ENCODE measurements around the gene TMEM164. TPM values are rescaled to one million over a fixed set of nuclear protein-coding genes. Genes with fewer than 3 reads are reported as not detected.
"Not testable (repeated sequence)": the region's sequence is repeated elsewhere in the genome, so short reads cannot be mapped to it uniquely, and the experiment has no call there.

Gene TMEM164
- total RNA-seq, 2 donors from 2014 or later = 110 to 117 TPM

DNA sequence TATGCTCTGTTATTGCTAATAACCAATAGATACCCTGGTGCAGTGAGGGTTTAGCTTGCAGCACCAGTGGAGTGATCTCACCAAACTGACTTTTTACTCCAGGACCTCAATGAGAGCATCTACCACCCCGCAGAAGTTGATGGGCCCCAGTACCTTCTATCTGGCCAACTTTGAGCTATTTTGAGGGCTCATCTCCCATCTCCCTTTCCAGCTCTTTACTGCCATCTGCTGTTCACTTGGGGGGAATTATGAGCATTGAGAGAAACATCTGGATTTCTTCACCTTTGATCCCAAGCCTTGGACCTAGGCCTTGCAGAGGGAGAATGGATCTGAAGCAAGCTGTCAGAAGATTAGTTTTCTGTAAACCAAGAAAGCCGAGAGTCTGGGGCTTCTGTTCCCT is 143.6 kb downstream of the TMEM164 start:
- peak in 1 of 2 donors; percentile 18 for DNase-seq
- peak; percentile 87 for ATAC-seq
- intact Hi-C loops (cut with DNase I, micrococcal nuclease) = loop anchor here in 1 of 2 donors (10.0 kb wide), 1 partner anchor 232 kb away; no protein-coding TSS in a partner anchor

DNA sequence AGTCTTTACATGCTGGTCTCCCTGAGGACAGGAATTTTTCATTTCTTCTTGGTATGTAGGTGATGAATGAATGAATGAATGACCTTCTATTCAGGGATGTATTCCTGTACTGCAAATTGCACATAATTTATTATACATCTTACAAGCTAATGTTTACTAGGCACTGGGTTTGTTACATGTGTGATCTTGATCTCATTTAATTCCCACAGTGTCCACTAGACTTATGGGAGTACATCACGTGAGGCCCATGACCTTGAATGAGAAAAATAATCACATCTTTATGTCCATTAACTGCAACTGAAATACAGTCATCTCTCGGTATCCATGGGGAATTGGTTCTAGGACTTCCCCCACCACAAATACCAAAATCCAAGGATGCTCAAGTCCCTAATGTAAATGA is 150.3 kb downstream of the TMEM164 start:
- no peak for DNase-seq
- intact Hi-C loops (cut with DNase I, micrococcal nuclease) = no loop called here
- no peak for ATAC-seq

DNA sequence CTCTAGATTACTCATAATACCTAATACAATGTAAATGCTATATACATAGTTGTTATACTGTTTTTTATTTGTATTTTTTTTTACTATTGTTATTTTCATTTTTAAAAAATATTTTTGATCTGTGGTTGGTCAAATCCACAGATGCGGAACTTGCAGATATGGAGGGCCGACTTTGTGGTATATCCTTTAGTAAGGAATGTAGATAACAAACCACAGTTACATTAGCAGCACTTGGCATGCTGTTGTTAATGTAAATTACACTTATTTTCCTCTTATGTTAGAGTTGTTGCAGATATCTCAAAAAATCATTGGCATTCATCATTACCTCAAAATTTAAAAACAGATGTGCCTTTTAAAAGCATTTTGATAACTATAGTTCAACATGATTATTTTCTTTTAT is 151.0 kb downstream of the TMEM164 start:
- ATAC-seq = no peak
- DNase-seq = no peak
- intact Hi-C loops (cut with DNase I, micrococcal nuclease) = no loop called here

DNA sequence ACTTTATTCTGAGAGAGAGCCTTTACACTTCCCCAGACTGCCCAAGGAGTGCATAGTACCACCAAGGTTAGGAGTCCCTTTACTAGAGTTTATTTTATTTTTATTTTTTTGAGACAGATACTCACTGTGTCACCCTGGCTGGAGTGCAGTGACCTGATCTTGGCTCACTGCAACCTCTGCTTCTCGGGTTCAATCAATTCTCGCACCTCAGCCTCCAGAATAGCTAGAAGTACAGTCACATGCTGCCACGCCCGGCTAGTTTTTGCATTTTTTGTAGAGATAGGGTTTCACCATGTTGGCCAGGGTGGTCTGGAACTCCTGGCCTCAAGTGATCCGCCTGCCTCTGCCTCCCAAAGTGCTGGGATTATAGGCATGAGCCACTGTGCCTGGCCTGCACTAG is 151.4 kb downstream of the TMEM164 start:
- ATAC-seq; DNase-seq; intact Hi-C loops (cut with DNase I, micrococcal nuclease): not testable (repeated sequence)

DNA sequence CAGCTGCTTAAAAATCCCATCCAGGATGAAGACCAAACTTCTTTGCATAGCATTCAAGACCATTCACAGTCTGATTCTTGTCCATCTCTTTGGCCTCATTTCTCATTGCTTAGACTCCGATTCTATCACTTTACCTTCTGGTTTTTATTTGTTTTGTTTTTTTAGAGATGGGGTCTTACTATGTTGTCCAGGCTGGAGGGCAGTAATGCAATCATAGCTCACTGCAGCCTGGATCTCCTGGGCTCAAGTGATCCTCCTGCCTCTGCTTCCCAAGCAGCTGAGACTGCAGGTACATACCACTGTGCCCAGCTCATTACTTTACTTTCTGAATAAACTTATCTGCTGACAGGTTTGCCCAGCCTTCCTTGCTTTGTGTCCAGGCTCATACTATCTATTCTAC is 152.8 kb downstream of the TMEM164 start:
- ATAC-seq (no peak), DNase-seq (no peak)
- intact Hi-C loops (cut with DNase I, micrococcal nuclease) = no loop called here

DNA sequence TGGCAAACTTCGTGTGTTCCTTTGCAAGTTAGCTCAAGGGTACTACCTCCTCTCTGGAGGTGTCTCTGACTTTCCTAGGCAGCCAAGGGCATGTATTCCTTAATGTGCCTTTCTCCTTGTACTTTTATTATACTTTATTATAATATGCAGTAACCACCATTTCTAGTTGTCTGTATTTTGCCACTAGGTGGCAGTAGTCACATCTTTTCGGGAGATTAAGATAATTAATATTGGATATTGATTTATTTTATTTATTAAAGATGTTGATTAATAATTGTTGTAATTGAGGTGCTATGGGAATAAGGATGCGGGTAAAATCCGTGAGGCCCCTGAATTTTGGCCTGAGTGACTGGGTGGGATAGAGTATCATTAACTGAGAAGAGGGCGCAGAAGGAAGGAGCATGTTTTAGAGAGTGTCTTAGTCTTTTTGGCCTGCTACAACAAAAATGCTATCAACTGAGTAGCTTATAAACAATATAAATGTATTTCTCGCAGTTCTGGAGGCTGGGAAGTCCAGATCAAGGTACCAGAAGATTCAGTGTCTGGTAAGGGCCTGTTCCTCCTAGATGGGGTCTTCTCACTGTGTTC is 153.3 kb downstream of the TMEM164 start:
- ATAC-seq = peak; percentile 48
- intact Hi-C loops (cut with DNase I, micrococcal nuclease) = no loop called here
- DNase-seq = no peak

DNA sequence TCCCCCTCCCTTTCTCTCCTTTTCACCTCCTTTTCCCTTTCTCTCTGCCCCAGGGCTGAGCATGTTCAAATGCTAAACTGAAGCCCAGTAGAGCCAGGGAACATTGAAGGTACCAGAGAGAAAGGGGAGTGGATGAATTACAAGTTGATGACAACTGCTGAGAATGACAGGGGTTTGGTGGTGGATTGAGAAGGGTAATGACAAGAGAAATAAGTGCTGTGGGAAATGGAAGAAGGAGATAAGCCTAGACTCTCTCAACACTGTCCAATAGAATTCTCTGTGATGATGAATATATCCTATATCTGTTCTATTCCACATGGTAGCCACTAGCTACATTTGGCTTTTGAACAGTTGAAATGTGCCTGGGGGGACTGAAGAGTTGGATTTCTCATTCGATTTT is 154.5 kb downstream of the TMEM164 start:
- ATAC-seq (no peak), DNase-seq (no peak)
- intact Hi-C loops (cut with DNase I, micrococcal nuclease) = no loop called here

DNA sequence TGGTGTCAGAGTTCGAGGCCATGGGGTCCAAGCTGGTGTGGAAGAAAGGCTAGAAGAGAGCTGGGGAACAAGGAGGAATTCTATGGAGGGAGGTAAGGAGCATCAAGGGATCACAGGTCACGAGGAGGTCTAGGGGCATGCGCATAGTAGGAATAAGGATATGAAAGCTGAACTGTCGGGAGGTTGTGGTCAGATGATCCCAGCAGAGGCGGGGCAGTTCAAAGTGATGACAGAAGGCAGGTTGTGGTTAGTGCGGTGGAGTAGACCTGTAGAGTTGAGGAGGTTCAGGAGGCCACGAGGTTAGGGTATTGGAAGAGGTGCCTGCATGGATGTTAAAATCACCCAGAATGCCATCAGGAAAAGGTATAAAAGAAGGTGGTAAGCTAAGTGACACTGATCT is 156.3 kb downstream of the TMEM164 start:
- DNase-seq (no peak), ATAC-seq (no peak)
- intact Hi-C loops (cut with DNase I, micrococcal nuclease) = no loop called here

DNA sequence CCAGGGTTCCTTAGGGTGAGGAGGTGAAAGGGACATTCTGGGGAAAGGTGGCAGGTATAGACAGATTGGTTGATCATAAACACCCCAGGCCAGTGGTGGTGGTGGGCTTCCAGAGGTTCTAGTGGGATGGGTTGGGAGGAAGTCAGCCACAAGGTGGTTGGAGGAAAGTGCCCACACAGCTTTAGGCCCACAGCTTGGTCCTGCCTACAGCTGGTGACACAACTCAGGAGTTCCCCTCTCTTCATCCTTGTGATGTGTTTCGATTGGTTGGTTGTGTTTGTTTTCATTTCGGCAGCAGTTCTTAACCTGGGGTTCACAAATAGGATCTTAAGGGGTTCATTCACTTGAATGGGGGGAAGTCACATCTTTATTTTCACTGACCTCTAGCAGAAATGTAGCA is 157.0 kb downstream of the TMEM164 start:
- DNase-seq = no peak
- intact Hi-C loops (cut with DNase I, micrococcal nuclease) = loop anchor here (5.0 to 10.0 kb wide), 2 partner anchors 245 to 247 kb away; no protein-coding TSS in a partner anchor
- no peak for ATAC-seq

DNA sequence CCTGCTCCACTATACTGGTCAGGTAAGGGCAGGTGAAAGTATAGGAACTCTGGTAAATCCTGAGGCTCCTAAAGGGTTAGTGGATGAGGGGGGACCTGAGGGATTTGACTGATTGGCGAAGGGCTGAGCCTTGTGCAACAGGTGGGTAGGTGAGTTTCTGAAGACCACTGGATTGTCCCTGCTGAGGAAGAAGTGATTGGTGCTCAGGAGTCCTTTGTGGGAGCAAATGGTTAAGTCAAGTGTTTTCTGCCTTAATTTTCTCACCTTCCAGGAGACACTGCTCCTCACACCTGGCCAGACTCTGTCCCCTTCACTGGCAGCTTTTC is 158.4 kb downstream of the TMEM164 start:
- intact Hi-C loops (cut with DNase I, micrococcal nuclease) = loop anchor here (5.0 to 10.0 kb wide), 2 partner anchors 243 to 246 kb away; no protein-coding TSS in a partner anchor
- DNase-seq (no peak), ATAC-seq (no peak)

DNA sequence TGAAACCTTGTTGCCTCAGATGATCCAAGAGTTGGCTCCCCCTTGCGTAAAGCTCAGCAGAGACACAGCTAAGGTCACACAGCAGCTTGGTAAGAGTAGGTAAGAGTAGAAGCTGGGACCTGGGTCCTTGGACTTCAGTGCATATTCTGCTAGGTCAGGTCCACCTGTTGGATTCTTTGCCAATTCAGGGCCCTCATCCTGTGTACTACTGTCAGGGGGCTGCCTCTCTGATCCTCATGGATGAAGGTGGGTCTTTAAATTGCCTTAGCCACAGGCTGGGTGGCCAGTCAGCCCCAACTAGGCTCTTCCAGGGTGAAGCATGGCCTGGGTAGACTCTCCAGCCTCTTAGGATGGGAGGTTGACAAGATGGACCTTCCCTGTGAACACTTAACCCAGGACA is 159.2 kb downstream of the TMEM164 start:
- no peak for DNase-seq
- intact Hi-C loops (cut with DNase I, micrococcal nuclease) = loop anchor here (5.0 to 10.0 kb wide), 2 partner anchors 243 to 245 kb away; no protein-coding TSS in a partner anchor

DNA sequence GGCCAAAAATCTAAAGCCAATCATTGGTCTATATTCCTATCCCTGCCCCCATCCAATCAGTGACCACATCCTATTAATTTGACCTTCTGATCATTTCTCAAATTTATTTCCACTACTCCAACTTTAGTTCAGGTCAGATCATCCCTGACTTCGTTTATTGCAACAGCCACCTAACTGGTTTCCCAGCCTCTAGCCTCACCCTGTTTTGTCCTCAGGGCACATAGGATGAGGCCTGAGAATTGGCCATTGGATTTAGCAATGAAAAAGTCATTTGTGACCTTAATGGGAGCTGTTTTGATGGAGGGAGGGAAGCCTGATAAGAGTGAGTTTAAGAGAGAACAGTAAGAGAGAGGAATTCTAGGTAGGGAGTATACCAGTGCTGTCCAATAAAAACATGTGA is 160.0 kb downstream of the TMEM164 start:
- intact Hi-C loops (cut with DNase I, micrococcal nuclease) = loop anchor here (5.0 to 10.0 kb wide), 2 partner anchors 242 to 244 kb away; no protein-coding TSS in a partner anchor
- no peak for DNase-seq
- ATAC-seq = no peak

More for the DNA sequence above, 159.2 kb downstream of the TMEM164 start:
- no peak for ATAC-seq

DNA sequence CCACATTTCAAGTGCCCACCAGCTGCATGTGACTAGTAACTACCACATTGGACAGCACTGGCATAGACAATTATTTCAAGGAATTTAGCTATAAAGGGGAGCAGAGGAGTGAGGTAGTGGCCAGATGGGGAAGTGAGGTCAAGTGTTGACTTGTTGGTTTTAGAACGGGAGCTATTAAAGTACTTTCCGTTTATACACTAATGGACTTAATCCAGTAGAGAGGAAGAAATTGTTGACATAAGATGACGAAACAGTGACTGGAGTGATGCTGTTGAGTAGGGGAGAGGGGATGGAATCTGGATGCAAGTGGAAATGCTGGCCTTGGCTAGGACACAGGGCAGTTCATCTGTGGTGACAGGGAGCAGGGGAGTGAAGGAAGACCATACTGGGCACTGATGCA is 160.6 kb downstream of the TMEM164 start:
- ATAC-seq (no peak), DNase-seq (no peak)
- intact Hi-C loops (cut with DNase I, micrococcal nuclease) = loop anchor here (5.0 to 10.0 kb wide), 2 partner anchors 241 to 244 kb away; no protein-coding TSS in a partner anchor

DNA sequence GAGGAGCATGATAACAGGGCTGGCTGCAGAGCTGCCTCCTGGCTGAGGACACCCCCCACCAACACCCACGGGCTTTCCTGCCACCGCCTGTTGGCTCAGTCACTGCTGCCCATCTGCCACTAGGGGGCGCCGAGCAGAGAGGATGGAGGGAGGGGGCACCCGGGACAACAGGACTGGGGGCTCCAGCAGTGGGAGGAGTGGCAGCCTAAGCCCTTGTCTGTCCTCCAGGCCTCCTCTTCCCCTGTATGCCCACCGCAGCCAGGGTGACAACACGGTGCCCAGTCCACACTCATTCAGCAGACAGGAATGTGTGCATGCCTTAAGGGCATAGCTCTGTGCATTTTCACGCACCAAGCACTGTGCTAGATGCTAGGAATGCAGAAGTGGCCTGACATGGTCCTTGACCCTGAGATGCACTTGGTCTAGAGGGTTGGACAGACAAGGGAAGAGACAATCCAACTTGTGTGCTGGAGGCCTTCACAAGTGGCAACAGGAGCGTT is 165.1 kb downstream of the TMEM164 start:
- intact Hi-C loops (cut with DNase I, micrococcal nuclease) = loop anchor here in 1 of 2 donors (10.0 kb wide), 1 partner anchor 237 kb away; no protein-coding TSS in a partner anchor
- ATAC-seq (peak; percentile 40), DNase-seq (peak in 1 of 2 donors; percentile 29)

DNA sequence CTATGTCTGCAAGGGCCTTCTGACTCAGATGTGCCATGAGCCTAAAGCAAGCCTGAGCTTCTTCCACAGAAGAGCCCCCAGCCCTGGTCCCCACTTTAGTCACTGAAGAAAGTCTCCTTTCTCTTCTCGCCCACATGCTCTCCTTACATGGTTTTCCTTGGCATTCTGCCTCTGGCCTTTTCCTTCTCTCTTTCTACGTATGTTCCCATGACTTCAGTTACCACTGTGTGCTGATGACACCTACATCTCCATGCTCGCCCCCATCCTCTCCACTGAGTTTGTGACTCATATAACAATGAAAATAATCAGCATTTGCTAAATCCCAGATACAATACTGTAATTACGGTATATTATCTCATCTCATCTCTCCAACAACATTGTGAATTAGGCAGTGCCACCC is 165.7 kb downstream of the TMEM164 start:
- DNase-seq (no peak), ATAC-seq (no peak)
- intact Hi-C loops (cut with DNase I, micrococcal nuclease) = loop anchor here in 1 of 2 donors (10.0 kb wide), 1 partner anchor 236 kb away; no protein-coding TSS in a partner anchor

DNA sequence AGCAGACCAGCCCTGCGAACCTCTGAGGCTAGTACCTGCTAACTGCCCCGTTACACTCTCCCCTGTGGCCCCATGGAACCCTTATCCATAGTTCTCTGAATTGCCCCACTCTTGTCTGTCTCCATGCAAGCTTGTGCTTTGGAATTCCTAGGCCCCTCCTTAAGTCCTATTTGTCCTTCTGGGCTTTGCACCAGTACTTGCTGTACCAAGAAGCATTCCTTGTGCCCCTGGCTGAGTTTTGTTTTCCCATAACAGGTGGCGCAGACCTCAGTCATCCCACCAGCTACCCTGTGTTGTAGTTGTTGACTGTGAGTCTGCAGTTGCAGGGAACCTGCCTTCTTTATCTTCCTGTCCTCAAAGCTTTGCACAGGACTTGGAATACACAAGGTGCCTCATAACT is 167.1 kb downstream of the TMEM164 start:
- intact Hi-C loops (cut with DNase I, micrococcal nuclease) = no loop called here
- ATAC-seq = no peak
- DNase-seq = no peak

DNA sequence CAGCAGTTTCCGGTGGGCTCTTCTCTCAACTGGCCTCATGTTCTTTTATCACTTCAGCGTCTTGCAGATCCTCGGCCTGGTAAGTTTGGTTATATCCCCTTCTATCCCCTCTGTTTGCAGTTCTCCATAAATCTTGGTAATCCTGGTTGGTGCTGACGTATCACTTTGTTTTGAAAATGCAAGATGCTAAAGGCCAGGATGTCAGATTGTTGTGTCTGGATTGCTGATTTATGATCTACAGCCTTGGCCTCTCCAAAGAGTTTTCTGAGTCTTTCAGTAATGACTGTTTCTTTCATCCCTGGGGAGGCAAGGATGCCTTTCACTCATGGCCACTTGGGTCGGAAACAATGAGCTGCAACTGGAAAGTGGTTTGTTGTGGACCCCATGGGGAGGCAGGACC is 168.5 kb downstream of the TMEM164 start:
- intact Hi-C loops (cut with DNase I, micrococcal nuclease) = no loop called here
- DNase-seq (no peak), ATAC-seq (no peak)

DNA sequence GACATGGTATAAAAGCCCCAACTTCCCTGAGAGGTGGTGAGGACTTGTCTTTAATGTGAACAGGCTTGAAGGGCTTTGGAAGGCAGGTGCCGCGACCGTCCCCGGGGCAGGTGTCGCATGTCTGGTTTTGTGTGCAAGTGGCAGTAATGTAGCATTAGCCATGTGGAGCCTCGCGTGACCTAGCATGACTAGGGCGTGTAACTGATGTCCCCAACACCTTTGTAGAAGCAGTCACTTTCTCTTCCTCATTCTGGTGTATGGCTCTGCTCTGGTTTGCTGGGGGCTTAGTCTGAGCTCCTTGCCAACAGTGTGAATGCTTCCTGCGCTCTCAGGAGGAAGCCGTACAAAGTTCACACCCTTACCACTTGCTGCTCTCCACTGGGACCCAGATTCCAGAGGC is 169.3 kb downstream of the TMEM164 start:
- DNase-seq (no peak), ATAC-seq (no peak)
- intact Hi-C loops (cut with DNase I, micrococcal nuclease) = no loop called here

DNA sequence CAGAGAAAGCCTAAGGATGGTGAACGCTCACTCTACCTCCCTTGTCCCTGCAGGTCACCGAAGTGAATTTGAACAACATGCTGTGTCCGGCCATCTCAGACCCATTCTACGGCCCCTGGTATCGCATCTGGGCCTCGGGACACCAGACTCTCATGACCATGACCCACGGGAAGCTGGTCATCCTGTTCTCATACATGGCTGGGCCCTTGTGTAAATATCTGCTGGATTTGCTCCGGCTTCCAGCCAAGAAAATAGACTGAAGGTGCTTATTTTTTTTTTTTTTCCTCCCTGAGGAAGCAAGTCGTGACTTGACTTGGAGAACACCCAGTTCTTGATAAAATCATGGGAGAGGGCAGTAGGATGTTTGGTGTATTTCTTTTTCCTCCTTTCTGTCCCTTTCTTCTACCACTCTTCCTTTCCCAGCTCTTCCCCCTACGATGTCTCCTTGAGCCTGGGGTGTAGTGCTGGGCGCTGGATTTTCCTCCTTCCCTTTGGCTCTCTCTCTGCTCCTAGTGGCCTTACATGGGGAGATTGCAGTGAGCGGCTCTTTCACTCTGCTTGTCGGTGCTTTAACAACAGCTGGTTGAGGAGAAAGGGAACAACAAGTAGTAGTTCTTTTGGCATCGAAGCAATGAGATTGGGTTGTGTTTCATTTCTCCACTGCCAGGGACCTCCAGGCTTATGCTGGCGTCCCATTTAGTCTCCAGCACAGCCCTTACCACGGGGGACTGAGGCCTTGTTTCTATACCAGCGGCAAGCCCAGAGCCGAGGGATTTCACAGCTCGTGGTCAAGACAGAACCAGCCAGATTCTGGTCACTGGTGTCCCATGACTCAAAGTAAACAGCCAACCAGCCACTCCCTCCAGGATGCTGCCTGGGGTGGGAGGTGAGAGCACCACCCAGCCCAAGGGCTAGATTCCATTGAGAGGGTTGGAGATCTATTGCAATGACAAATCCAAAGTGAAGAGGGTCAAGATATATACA is 170.6 kb downstream of the TMEM164 start:
- ATAC-seq = peak; percentile 32
- no peak for DNase-seq
- intact Hi-C loops (cut with DNase I, micrococcal nuclease) = no loop called here

DNA sequence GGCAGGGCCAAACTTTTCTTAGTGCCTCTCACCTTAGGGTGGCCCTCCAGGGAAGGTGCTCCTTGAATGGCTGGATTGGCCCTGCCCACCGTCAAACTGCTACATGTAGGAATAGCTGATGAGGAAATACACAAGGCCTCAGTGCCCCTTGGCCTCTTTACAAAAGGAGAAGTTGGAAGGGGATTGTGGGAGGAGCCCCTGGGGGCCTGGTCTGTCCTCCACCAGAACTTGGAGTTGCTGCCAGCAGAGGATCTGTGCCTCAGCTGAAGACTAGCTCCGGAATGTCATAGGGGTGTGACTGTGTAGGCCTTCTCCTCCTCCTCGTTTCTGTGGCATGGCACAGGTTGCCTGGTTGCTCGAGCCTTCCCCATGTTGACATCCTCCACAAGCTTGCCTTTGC is 172.2 kb downstream of the TMEM164 start:
- ATAC-seq = no peak
- no peak for DNase-seq

More for the DNA sequence above, 172.2 kb downstream of the TMEM164 start:
- intact Hi-C loops (cut with DNase I, micrococcal nuclease) = no loop called here
